ENCODE results near the gene NRL. TPM values are rescaled to one million over a fixed set of nuclear protein-coding genes. Genes with fewer than 3 reads are reported as not detected.

The NRL gene
- total and polyA plus RNA-seq, 10 of the 15 experiments (the other 5 are each of a cell fraction or from before 2014, with no cell fraction given) = 0.11 to 4.4 (median 2.2) TPM

DNA sequence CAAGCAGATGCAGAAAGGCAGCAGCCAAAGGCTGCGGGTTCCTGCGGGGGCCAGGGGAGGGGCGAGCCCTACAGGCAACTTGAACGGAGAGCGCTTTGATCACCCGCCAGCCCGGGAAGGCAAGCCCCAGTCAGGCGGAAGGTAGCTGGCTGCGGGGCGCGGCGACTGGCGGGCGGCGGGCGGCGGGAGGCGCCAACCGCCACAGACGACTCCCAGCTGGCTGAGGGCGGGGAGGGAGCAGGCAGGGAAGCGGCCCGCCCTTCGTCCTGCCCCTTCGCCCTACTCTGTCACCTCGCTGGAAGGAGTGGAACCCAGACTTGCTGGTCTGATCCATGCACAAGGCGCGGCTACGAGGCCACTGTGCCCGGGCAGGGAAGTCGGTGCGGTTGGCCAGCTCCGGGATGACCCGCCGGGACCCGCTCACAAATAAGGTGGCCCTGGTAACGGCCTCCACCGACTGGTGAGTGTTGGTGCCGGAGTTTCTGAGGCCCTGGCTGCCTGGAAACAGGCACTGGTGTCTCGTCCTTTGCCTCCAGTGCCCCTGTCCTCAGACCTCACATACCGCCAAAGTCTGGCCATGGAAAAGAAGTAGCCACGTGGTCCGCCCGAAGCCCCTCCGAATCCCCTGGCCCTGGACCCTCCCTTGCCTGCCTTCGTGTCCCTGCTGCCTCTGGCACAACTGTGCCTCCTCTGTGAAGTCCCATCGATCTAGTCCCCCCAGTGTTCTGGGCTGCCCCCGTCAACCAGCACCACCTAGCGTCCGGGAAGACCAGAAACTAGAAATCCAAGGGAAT is 78.4 kb downstream of the NRL start (continued):
- TF ChIP-seq, protein P1, sequence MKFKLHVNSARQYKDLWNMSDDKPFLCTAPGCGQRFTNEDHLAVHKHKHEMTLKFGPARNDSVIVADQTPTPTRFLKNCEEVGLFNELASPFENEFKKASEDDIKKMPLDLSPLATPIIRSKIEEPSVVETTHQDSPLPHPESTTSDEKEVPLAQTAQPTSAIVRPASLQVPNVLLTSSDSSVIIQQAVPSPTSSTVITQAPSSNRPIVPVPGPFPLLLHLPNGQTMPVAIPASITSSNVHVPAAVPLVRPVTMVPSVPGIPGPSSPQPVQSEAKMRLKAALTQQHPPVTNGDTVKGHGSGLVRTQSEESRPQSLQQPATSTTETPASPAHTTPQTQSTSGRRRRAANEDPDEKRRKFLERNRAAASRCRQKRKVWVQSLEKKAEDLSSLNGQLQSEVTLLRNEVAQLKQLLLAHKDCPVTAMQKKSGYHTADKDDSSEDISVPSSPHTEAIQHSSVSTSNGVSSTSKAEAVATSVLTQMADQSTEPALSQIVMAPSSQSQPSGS (IDR thresholded peaks at IDR 0.05; ENCODE audit: low read length) = no peak
- TF ChIP-seq STAT1 (conservative IDR thresholded peaks at IDR 0.05) (no peak), BHLHE40 (IDR thresholded peaks at IDR 0.05; ENCODE audit: borderline replicate concordance in 1 of 2, low read depth in 2 of 2, low read length in 1 of 2) (no peak), CREB1 (IDR thresholded peaks at IDR 0.05; ENCODE audit: low read depth) (no peak), CHD4 (IDR thresholded peaks at IDR 0.05) (no peak), BACH1 (IDR thresholded peaks at IDR 0.05; ENCODE audit: borderline replicate concordance) (no peak), RAD51 (IDR thresholded peaks at IDR 0.05) (no peak), NFYA (IDR thresholded peaks at IDR 0.05; ENCODE audit: borderline replicate concordance, low read depth, low read length) (no peak), TBL1XR1 (IDR thresholded peaks at IDR 0.05; ENCODE audit: low read depth, low read length) (no peak), CBX3 (IDR thresholded peaks at IDR 0.05; ENCODE audit: borderline replicate concordance, low read depth) (no peak), ELK1 (IDR thresholded peaks at IDR 0.05; ENCODE audit: low read depth, low read length) (no peak), ZNF217 (IDR thresholded peaks at IDR 0.05) (no peak), E2F8 (IDR thresholded peaks at IDR 0.05; ENCODE audit: low read depth, partially characterized antibody) (no peak), JUND (IDR thresholded peaks at IDR 0.05; ENCODE audit: low read depth, low read length) (no peak)
- TF ChIP-seq, protein P2, sequence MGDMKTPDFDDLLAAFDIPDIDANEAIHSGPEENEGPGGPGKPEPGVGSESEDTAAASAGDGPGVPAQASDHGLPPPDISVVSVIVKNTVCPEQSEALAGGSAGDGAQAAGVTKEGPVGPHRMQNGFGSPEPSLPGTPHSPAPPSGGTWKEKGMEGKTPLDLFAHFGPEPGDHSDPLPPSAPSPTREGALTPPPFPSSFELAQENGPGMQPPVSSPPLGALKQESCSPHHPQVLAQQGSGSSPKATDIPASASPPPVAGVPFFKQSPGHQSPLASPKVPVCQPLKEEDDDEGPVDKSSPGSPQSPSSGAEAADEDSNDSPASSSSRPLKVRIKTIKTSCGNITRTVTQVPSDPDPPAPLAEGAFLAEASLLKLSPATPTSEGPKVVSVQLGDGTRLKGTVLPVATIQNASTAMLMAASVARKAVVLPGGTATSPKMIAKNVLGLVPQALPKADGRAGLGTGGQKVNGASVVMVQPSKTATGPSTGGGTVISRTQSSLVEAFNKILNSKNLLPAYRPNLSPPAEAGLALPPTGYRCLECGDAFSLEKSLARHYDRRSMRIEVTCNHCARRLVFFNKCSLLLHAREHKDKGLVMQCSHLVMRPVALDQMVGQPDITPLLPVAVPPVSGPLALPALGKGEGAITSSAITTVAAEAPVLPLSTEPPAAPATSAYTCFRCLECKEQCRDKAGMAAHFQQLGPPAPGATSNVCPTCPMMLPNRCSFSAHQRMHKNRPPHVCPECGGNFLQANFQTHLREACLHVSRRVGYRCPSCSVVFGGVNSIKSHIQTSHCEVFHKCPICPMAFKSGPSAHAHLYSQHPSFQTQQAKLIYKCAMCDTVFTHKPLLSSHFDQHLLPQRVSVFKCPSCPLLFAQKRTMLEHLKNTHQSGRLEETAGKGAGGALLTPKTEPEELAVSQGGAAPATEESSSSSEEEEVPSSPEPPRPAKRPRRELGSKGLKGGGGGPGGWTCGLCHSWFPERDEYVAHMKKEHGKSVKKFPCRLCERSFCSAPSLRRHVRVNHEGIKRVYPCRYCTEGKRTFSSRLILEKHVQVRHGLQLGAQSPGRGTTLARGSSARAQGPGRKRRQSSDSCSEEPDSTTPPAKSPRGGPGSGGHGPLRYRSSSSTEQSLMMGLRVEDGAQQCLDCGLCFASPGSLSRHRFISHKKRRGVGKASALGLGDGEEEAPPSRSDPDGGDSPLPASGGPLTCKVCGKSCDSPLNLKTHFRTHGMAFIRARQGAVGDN (IDR thresholded peaks at IDR 0.05) = 0 out of 2 replicates have a peak, but pooled peaks have one; percentile 34
- TF ChIP-seq, protein P3, sequence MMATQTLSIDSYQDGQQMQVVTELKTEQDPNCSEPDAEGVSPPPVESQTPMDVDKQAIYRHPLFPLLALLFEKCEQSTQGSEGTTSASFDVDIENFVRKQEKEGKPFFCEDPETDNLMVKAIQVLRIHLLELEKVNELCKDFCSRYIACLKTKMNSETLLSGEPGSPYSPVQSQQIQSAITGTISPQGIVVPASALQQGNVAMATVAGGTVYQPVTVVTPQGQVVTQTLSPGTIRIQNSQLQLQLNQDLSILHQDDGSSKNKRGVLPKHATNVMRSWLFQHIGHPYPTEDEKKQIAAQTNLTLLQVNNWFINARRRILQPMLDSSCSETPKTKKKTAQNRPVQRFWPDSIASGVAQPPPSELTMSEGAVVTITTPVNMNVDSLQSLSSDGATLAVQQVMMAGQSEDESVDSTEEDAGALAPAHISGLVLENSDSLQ (IDR thresholded peaks at IDR 0.05) = no peak

All from GM12878 (cell line).